CD4-positive, alpha-beta T cell treated with Interleukin-12 subunit alpha and Interleukin-12 subunit beta, for 1 hour (primary cell): ENCODE data around the gene PARD3B.

Experiments
- DNase-seq: peaks from one replicate; pipeline ENCODE4 v3.0.0-alpha.2; 2020

PARD3B gene

GRCh38 chr2:205375461-205376448 lies 830.5 kb downstream of the PARD3B start:
- no peak for DNase-seq

- no peak for DNase-seq
Measured at GRCh38 chr2:205377324-205377723, 832.0 kb downstream of the PARD3B start.

DNA sequence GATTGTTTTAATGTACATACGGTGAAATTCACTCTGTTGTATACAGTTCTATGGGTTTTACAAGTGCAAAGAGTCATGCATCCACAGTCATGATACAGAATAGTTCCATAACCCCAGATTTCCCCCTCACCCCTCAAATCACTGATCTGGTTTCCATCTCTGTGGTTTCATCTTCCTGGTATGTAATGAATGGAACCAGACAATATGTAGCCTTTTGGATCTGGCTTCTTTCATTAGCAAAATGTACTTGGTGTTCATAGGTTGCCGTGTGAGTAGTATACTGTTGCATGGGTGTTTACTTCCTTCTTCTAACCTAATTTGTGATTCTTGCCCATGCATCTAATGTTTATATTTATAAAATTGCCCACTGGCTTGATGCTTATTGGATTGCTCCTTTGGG lies 838.3 kb downstream of the PARD3B start:
- DNase-seq = no peak

DNA sequence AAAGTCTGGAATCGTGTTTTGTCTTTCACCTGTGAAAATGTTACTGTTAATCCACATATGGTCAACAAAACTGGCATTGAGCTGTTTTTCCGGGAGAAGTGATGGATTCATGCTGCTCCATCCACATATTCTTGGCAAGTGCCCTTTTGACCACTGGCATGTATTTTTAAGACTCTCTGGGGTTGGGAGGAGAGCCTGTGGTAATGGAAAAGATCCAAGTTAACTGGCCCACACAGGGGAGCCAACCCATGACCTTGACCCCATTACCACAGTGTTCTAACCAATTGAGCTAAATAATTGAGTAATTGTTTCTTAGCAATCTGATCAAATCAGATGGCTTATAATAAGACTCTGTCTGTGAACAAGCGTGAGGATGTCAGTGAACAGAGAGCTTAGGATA lies 840.8 kb downstream of the PARD3B start:
- no peak for DNase-seq

- no peak for DNase-seq
Measured at GRCh38 chr2:205387350-205388055, 842.2 kb downstream of the PARD3B start.

DNA sequence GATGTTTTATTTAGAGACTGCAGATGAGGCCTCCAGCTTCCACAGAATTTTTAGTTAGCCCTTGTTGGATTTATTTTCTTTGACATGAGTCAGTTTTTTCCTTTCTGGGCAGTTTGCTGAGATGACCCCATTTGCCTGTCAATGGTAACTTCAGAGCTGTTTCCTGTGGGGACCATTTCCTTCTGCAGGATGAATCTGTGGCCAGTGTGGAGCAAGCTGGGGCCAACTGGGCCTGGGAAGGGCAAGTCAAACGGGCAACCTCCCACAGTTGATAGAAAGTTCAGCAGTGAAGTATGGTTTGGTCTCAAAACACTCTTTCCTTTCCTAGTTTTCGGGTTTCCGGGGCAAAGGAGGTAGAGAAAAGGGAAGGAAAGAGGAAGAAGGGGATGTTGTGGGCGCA lies 845.6 kb downstream of the PARD3B start:
- no peak for DNase-seq

DNA sequence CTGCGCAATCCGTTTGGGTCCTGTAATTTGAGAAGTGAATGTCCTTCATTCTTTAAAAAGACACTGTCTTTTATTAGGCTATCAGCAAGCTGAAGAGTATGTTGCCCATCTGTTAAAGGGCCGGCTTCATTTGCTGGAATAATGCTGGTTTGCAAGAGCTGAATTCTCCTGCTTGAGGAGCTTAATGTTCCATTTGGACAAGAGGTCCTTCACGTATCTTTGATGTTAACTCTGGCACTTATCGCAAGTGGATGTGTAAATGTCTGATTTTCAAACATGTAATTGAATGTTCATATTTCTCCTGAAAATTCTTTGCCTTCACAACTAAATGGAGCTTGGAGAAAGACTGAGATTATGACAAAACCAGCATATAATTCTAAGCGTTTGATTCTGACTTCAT lies 856.2 kb downstream of the PARD3B start:
- DNase-seq = no peak

- no peak for DNase-seq
Measured at GRCh38 chr2:205402011-205402410, 856.7 kb downstream of the PARD3B start.

- no peak for DNase-seq
Measured at GRCh38 chr2:205403244-205403825, 858.1 kb downstream of the PARD3B start.

DNA sequence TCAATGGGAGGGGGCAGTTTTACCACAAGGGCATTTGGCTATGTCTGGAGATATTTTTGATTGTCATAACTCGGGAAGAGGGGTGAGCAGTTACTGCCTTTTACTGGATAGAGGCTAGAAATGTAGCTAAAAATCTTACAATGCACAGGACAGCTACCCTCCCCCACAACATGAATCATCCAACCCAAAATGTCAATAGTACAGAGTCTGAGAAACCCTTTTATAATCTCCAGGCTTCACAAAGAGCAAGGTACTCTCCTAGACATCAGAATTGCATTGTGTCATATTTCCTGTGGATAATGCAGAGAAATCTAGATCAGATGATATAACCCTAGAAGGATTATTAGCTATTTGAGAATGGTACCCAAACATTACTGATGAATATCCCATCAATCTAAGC lies 859.9 kb downstream of the PARD3B start:
- DNase-seq = no peak

- no peak for DNase-seq
Measured at GRCh38 chr2:205405752-205406151, 860.5 kb downstream of the PARD3B start.

DNA sequence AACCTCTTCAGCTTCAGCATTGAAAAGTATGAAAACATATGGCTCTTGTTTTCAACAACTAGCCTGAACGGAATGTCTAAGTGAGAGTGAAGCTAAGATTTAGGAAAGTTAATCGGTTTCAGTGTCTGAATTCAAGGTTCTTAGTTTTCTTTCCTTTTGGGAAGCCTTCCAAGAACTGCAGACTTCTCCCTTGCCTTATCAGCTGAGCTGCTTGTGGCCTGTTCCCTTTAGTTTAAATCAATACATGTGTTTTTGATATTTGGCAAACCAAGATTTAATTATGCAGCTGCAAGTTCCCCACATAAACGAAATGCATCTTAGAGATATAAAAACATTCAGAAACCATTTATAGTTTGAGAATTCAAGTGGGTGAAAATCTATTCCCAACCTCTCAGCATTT lies 862.7 kb downstream of the PARD3B start:
- DNase-seq = no peak

- no peak for DNase-seq
Measured at GRCh38 chr2:205408696-205409095, 863.4 kb downstream of the PARD3B start.

DNA sequence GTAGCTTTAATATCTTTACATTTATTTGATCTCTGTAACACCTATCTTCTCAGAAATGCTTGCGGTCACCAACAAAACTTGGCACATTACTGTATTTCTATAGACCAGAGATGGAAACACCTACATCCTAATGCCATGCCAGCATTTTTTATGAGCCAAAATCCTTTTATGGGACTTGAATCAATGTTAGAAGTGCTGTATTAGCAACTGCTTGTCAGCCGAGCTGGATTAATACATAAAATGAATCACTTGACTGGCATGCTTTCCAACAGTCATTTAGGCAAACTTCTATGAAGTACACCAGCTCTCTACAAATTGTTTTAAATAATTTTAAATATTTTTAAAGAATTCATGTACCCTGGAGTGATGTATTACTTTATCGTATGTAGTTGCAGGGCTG lies 864.1 kb downstream of the PARD3B start:
- DNase-seq = no peak

- DNase-seq = no peak
Measured at GRCh38 chr2:205411558-205411957, 866.3 kb downstream of the PARD3B start.

GRCh38 chr2:205424326-205424725 lies 879.1 kb downstream of the PARD3B start:
- DNase-seq = no peak

GRCh38 chr2:205425102-205425501 lies 879.8 kb downstream of the PARD3B start:
- no peak for DNase-seq

GRCh38 chr2:205427112-205427511 lies 881.8 kb downstream of the PARD3B start:
- no peak for DNase-seq

DNA sequence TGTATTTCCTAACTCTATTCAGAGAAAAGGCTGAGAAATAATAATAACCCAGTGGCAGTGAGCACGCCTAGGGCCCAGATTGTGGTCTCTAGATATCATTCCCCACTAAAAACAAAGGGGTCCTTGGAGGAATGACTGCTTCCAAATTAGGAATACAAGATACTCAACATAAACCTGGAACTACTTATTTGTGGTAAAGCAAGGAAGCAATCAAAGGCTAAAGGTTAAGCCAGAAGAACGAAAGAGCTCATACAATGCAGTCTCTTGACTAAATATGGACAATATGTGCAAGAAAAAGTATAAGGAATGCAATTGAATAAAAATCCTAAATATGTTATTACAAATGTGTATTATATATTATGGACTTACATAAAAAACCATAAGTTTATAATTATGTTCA lies 883.5 kb downstream of the PARD3B start:
- DNase-seq = no peak

- DNase-seq = no peak
Measured at GRCh38 chr2:205435970-205436369, 890.7 kb downstream of the PARD3B start.

- no peak for DNase-seq
Measured at GRCh38 chr2:205438241-205438640, 893.0 kb downstream of the PARD3B start.

DNA sequence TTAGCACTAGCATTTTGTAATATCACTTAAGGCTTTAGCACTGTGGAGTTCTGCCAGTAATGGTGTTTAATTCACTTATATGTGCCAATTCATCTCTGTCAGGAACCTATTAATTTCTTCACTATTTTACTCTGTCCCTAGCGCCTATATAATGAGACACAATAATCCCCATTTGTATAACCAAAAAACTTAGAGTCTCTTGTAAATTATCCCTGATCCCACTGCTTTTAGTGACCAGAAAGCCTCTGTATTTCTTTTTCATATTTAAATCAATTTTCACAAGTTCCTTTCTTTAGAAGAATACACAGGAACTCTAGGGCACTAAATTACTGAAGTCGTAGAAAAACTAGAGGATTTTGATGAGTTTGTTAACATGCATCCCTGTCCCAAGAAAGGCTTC lies 894.3 kb downstream of the PARD3B start:
- no peak for DNase-seq

- DNase-seq = no peak
Measured at GRCh38 chr2:205441524-205441923, 896.2 kb downstream of the PARD3B start.

- no peak for DNase-seq
Measured at GRCh38 chr2:205448189-205448588, 902.9 kb downstream of the PARD3B start.
